GM21576 (cell line): ENCODE data around the gene RNF151.
A peak's percentile ranks its signal among the peaks of the same experiment; 100 is the strongest.

Experiments
- ATAC-seq: cut with Tn5 transposase; IDR thresholded peaks from one replicate; pipeline ENCODE4 v1.9.1; 2021; ENCODE audit warnings: mild to moderate bottlenecking, moderate library complexity; ENCODE audit not compliant: unreplicated experiment

Gene RNF151

DNA sequence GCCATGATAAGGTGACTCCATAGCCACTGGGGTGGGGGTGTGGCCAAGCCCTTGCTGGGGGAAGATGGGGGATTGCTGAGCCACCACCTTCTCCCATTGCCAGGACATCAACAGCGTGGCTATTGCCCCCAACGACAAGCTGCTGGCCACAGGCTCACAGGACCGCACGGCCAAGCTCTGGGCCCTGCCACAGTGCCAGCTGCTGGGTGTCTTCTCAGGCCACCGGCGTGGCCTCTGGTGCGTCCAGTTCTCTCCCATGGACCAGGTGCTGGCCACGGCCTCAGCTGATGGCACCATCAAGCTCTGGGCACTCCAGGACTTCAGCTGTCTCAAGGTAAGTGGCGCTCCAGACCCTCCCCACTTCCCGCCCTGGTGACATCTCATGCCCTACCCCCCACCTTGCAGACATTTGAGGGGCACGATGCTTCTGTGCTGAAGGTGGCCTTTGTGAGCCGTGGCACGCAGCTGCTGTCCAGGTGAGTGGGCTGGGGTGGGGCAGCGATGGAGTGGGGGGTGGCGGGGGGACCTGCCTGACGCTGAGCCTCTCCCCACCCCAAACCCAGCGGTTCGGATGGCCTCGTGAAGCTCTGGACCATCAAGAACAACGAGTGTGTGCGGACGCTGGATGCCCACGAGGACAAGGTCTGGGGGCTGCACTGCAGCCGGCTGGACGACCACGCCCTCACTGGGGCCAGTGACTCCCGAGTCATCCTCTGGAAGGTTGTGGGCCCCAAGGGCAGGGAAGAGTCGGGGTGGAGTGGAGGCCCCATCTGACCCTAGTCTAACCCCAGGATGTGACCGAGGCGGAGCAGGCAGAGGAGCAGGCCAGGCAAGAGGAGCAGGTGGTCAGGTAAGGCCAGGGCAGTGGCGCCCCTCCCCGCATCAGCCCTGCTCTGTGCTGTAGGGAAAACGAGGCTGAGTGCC is 10.6 kb downstream of the RNF151 start:
- ATAC-seq, result no peak

DNA sequence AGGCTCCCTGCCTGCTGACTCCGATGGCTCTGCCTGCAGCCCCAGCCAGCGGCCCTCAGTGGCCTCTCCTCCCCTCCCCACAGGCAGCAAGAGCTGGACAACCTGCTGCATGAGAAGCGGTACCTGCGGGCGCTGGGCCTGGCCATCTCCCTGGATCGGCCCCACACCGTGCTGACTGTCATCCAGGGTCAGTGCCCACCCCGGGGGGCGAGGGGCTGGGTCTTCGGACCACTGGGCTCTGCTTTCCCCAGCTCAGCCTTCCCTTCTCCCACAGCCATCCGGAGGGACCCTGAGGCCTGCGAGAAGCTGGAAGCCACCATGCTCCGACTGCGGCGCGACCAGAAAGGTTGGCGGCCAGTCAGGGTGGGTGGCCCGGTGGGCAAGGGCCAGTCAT is 11.2 kb downstream of the RNF151 start:
- no peak for ATAC-seq

DNA sequence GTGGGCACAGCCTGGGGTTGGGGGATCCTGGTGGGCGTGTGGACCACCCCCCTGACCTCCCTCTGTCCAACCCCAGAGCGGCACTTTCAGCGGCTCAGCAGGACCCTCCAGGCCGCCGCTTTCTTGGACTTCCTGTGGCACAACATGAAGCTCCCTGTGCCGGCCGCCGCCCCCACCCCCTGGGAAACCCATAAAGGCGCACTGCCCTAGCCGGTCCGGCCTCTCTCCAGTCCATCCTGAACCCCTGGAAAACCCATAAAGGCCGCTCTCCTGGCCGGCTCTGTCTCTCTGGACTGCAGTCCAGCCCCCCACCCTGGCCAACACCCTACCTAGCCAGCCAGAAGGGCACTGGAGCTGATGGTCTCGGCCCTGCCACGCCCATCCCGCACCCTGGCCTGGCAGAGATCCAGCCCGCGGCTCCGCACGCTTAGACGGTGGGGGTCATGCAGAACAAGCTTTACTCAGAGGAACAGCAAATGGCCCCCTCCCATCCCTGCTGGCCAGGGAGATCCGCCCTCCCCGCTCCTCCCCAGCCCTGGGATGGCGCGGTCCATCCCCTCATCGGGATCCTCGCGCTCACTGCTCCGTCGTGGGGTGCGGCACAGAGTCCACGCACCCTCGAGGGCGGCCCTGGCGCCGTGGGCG is 11.9 kb downstream of the RNF151 start:
- ATAC-seq, result no peak

DNA sequence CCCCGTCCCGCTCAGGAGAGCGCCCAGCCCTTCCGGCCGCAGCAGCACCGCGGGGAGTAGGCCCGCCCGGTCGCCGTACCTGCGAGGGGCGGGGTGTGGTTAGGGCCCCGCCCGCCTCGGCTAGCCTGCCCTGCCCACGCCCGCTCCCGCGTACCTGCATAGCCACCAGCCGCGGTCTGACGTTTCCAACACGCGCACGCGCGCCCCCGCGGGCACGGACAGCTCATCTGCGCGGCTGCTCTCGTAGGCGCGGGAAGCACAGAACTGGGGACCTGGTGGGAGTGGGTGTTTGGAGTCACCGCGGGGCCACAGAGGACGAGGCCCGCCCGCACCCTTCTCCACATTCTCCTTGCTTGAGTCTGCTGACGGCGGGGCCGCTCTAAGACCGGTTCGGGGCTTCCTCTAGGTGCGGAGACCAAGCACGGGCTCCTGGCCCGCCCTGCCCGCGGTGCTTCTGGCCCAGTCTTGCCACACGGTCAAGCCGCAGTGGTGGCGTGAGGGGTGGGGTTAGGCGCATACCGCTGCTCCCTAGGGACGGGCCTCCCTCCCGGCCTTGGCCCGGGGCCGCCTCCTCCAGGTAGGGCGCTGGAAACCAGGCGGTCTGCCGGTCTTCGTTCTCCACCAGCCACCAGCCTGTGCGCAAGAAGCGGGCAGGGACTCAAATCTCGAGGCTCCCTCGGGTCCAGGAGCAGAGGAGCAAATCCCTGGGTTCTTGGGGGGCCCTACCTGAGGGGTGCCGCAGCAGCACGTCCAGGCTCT is 12.8 kb downstream of the RNF151 start:
- ATAC-seq, result no peak

DNA sequence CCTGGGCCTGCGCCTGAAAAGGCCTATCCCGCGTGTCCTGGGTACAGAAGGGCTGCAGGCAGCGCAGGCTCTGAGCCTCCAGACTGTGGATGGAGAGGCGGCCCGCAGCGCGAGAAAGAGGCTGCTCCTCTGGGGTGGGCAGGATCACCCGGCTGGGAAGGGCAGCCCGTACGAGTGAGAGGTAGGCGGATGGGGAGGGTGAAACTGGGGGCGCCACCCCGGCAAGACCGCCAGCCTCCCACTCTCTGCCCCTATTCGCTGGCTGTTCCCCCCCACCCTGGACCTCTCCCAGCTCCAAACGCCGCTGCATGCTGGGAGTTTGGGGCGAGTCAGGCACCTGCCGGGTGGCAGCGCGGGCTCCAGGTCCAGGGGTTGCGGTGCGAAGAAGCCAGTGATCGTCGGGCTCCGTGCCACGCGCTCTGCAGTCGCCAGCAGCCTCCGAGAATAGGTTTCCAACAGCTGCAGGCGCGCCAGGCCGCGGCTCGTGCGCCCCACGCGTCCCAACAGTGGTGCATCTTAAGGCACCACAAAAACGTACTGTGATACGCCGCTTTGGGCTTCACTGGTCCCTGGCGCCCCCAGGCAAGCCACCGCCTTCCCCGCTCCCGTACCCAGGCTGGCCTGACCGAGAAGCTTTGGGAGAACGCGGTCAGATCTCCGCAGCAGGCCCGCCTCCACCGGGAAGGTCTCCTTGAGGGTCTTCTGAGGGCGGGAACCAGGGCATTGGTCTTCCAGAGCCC is 13.5 kb downstream of the RNF151 start:
- ATAC-seq, result no peak

DNA sequence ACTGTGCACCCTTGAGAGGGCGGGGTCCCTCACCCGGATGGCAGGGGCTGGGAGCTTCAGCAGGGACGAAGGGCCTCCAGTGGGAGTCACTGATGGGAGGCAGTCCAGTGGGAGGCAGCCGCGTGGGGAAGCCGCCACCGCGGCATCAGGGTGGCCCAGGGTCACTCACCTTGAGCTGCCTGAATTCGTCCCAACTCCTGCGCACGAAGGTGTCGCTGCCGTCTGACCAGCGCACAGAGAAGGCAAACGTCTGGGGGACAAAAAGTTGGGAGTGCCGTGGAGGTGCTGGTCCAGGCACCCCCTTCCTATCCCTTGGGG is 14.1 kb downstream of the RNF151 start:
- no peak for ATAC-seq

DNA sequence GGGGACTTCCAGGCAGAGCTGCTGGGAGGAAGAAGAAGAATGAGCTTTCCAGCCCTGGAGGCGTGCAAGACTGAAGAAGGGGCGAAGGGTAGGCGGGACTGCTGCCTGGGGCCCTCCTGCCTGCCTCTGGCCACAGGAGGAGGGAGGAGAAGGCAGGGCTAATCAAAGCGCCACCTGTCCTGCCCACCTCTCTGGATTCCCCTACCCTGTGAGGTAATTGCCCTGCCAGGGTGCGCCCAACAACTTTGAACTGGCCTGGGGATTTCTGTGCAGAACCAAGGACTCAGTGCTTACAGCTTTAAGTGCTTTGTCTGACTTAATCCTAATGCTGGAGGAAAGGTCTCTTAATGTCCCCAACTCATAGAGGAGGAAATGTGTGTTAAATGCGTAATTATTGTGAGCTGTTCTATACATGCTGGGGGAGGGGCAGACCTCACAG is 14.8 kb downstream of the RNF151 start, which contains the start of gene NOXO1:
NOXO1 (minus strand) TSS at position 72 of the 439 bp plus-strand sequence. CDS start 290 bp downstream, outside the sequence.
- ATAC-seq, result no peak

DNA sequence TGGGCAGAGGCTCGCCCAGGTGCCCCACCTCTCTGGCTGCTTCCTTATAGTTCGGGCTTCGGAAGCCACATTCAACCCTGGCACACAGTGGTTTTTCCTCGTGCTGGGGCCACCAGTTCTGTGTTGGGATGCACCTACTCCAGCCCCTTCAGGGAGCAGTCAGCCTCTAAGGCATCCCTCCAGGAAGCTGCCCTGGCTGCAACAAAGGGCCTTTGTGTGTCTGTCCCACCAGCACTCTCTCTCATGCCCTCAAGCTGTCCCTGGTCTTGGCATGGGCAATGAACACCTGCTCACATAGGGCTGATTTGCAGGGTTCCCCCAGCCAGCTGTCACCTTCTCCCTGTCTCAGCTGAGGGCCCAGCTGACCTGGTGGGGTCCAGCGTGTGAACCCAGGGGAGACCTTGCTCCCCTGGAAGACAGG is 15.4 kb downstream of the RNF151 start:
- ATAC-seq, result no peak

DNA sequence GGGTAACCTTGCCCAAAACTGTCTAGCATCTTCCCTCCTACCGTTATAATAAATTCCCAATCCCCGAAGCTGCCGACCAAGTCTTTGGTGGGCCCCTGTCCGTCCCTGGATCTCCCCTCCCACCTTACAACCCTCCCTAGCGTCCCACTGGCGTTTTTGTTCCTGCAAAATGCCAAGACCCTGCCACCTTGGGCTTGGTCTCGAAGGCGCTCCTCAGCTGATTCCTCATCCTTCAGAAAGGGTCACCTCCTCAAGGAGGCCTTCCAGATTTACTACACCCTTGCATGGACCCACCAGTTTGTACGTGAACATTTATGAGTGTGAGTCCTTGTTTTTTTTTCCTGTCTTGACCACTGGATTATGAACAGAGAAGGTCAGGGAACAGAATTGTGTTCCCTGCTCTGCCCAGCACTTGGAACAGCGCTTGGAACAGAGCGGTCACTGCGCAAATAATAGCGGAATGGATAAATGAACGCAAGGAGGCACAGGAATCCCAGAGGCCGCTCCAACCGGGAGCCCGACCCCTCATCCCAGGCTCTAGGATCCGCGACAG is 16.4 kb downstream of the RNF151 start:
- ATAC-seq, result no peak

DNA sequence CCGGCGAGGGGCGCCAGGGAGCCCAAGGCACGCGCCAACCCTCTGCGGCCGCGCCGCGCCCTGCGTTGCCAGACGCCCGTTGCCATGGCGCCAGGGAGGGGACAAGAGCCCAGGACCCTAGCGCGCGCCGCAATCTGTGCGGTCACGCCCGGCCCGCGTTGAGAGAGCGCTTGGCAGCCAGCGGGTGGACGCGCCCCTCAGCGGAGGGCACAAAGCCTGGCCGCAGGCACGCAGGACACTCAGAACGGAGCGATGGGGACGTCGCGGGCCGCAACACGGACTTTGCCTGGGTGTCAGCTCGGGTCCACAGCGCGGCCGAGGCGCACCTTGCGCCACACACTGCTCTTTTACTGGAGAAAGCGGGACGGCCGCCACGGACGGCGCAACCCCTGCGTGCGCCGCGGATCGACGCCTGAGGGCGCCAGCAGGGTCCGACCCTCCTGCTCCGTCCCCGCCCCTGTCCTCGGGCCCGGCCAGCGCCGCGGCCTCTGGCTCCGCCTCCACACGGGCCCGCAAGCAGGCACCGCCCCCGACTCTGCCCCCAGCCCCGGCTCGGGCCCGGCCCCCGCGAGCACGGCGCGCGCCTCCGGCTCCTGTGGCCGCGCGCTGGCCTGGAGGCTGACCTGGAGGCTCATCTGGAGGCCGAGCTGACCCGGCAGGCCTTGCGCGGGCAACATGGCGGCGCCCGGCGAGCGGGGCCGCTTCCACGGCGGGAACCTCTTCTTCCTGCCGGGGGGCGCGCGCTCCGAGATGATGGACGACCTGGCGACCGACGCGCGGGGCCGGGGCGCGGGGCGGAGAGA is 17.1 kb downstream of the RNF151 start, which contains the start of gene GFER:
GFER (plus strand) TSS at position 650 of the 803 bp plus-strand sequence; CDS start at position 676, 26 bp downstream.
- peak; percentile 73 for ATAC-seq

DNA sequence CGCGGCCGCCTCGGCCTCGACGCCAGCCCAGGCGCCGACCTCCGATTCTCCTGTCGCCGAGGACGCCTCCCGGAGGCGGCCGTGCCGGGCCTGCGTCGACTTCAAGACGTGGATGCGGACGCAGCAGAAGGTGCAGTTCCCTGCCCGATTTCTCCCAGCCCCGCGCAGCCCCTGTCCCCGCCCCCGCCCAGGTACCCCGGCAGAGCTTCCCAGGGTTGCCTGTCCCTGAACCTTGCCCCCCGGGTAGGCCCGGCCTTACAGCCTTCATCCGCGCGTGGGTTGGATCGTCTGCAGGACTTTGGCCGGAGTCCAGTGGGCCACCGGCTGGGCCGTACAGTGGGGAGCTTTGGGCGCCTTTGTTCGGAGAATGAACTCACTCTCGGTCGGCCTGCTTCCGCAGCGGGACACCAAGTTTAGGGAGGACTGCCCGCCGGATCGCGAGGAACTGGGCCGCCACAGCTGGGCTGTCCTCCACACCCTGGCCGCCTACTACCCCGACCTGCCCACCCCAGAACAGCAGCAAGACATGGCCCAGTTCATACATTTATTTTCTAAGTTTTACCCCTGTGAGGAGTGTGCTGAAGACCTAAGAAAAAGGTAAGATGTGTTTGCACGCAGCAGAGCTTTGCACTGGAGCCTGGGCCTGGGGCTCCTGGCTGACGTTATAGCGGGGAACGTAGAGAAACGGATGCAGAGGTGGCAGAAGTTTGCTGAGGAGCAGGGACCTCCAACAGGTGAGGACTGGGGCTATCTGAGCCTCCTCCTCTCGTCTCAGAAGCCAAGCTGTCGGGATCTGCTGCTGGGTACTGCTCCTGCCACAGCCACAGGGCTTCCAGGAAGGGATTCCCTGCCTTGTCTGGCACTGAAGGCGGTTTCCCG is 17.9 kb downstream of the RNF151 start:
- no peak for ATAC-seq

DNA sequence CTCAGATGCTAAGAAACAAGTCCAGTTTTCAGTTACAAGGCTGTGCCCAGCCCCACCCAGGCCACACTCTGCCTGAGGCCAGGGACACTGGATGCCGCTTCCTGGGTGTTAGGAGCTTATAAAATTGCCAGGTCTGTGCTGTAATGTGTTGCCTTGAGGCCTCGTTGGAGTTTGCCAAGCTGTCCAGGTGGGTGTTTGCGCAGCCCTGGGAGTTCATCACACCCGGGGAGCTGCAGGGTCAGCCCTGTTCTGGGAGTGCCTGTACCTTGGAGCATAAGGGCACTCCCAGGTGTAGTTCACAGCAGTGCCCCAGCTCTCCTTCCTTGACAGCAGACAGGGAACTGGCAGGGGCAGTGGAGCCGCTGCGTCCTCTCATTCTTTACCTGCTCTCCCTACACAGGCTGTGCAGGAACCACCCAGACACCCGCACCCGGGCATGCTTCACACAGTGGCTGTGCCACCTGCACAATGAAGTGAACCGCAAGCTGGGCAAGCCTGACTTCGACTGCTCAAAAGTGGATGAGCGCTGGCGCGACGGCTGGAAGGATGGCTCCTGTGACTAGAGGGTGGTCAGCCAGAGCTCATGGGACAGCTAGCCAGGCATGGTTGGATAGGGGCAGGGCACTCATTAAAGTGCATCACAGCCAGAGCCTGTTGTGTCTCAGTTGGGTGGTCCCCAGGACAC is 19.0 kb downstream of the RNF151 start:
- no peak for ATAC-seq

DNA sequence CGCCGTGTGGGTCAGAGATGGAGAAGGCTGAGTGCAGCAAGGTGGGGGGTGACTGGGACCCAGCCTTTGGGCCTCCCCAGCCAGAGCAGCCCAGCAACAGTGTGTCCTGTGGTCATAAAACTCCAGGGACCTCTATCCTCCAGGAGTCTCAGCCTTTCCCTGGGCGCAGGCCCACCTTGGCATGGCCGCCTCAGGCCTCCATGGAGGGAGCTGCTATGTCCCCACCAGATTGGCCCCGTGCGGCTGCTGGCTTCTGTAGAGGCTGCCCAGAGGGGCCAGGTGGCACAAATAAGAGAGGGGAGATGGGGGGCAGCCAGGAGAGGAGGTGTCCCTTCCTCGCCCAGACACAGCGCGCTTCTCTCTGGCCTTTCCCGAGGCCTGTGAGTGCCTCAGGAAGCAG is 20.5 kb downstream of the RNF151 start:
- ATAC-seq, result no peak

DNA sequence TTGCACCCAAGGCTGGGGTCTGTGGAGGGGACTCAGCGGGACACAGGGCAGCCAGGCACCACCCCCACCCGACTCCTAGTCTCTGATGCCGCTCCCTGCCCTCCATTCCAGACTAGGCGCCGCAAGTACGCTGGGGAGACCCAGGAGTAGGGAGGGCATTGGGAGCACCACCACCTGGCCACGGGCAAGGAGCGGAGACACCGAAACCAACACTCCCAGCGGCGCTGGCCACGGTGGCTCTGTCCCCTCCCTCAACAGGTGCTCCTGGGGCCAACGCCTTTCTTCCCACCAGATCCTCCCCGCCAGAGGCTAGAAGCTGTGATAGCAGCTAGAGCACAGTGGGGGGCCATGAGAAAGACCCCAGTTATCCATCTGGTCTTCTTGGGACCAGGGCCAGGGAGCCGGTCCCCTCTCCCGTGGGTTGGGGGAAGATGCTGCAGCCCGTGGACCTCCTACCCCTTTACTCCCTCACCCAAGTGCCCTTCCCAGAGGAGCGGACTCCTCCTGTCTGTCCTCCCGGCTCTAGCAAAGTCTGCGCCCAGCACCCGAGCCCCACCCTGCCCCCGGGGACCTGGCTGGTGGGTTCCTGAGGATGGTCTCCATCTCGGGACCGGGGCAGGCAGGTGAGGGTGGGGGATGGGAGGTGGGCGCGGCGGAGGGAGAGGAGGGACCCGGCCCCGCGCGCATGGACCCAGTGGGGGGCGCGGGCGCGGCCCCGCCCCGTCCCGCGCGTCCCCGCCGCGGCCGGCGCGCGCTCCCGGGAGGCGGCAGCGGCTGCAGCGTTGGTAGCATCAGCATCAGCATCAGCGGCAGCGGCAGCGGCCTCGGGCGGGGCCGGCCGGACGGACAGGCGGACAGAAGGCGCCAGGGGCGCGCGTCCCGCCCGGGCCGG is 22.8 kb downstream of the RNF151 start, which contains the start of gene SYNGR3:
SYNGR3 (plus strand) TSS at position 762 of the 892 bp plus-strand sequence. CDS start 133 bp downstream, outside the sequence.
- ATAC-seq, result no peak

DNA sequence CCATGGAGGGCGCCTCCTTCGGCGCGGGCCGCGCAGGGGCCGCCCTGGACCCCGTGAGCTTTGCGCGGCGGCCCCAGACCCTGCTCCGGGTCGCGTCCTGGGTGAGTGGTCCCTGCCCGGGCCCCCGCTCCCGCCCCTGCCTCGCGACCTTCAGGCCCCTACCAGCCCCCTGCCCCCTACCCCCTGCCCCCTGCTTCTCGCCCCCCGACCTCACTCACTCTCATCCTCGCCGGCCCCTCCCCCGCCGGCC is 23.4 kb downstream of the RNF151 start:
- no peak for ATAC-seq

DNA sequence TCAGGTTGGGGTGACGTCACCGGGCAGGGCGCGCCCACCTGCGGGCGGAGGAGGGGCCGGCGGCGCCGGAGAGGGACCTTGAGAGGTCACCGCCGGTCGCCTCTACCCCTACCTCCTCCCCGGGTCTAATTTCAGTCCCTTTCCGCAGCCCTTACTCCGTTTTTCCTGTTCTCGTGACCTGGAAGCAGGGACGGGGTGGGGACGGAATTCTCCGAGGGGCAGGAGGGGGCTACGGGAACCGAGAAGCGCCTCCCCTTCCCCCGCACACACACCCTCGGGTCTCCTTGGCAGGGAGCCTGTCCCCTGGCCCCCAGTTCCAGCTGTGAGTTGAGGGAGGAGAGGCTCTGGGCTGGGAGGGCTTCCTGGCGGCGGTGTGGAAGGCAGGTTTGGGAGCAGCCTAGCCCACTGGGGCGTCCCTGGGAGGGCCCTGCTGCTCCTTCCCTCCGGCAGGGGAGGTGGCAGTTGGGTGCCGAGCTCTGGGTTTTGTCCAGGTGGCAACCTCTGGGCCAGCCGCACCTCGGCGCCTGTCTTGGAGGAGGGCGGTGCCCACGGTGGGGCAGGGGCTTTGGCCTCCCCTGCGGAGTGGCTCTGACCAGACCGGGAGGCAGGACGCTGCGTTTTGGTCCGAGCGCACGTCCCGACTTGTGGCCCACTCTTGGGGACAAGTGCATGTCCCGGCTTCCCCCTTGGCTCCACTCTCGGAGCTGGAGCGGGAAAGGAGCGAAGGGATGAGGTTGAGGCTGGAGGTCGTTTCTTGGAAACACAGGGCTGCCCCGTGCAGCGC is 23.9 kb downstream of the RNF151 start:
- ATAC-seq, result no peak
